Spleen (tissue), 7 donors: ENCODE data around the gene TXLNA.

ENCODE experiments used
- CTCF ChIP-seq, 11 experiments: fragments of 200-600 bp in 7 of 11; fragments of 450-650 bp in 4 of 11; sonication (generic) in 4 of 11; IDR thresholded peaks in 8 of 11; conservative IDR thresholded peaks in 3 of 11; 1 replicate in 7 of 11; 2 replicates in 4 of 11; pipeline versions ENCODE4 v1.4.0 to v1.8.0; 2016 to 2021; ENCODE audit warnings: antibody characterized with exemption in 11 of 11, inconsistent platforms in 4 of 11, mild to moderate bottlenecking in 1 of 11
- POLR2A ChIP-seq, 3 donors: fragments of 450-650 bp; IDR thresholded peaks; one replicate each; pipeline ENCODE4 v1.5.1; 2017; ENCODE audit warnings: antibody characterized with exemption in 3 of 3, mild to moderate bottlenecking in 1 of 3
- POLR2AphosphoS5 ChIP-seq, 3 donors: sonication (generic); formaldehyde crosslinking; IDR thresholded peaks; one replicate each; pipeline ENCODE4 v1.5.1; 2017; ENCODE audit warnings: antibody characterized with exemption in 3 of 3
- donor health status: DM: no; HTN: no; CAD: no; lungs with moderate emphysema.
- donor health status: DM: no; HTN: no; CAD: no.
- donor health status: DM: no; HTN: no; CAD: no.

DNA sequence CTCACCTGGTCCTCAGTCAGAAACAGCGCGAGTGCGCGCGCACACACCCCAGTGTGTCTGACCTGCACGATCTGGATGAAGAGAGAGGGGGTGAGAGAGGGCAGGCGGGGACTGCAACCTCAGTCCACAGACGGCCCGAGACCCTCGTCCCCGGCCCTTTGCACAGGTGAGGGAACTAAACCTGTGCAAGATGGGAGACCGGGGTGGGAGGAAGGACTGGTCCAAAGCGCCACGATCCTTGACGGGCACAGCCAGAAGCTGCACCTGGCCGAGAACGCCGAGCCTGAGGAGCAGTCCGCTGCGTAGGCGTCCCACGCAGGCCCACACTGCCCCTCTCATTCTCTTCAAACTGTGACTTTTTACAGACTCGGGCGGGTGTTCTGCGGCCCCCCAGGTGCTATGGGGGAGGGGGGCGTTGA lies 25.5 kb downstream of the TXLNA start:
- no peak for TF ChIP-seq POLR2A (IDR thresholded peaks at IDR 0.05)
- no peak for TF ChIP-seq CTCF (IDR thresholded peaks at IDR 0.05 in 8 of 11, conservative IDR thresholded peaks at IDR 0.05 in 3 of 11)
- no peak for TF ChIP-seq POLR2AphosphoS5 (IDR thresholded peaks at IDR 0.05)
